H1 (cell line): ENCODE data around the gene GAD2. TPM values are rescaled to one million over a fixed set of nuclear protein-coding genes. Genes with fewer than 3 reads are reported as not detected.

Experiments used
- CTCF ChIA-PET: fragments of 300-600 bp; sonication (Branson Sonifier 250); formaldehyde crosslinking; loops from one replicate; lab custom pipeline; 2021; ENCODE audit not compliant: partially characterized antibody; lab: Charles Lee
- POLR2A ChIA-PET: fragments of 300-600 bp; sonication (Branson Sonifier 250); formaldehyde crosslinking; loops from one replicate; lab custom pipeline; 2021; ENCODE audit warnings: inconsistent platforms; ENCODE audit not compliant: partially characterized antibody; lab: Charles Lee
- DNase-seq, 2 experiments: peaks; one replicate each; pipeline versions ENCODE4 v3.0.0 to v3.0.0-alpha.2; 2010 to 2022; ENCODE audit warnings: low spot score in 2 of 2, low read depth in 1 of 2, mixed read lengths in 1 of 2
- FAIRE-seq: peaks from 2 replicates; lab custom pipeline; 2011; peaks lifted over from hg19 to GRCh38; lab: Jason Lieb, UNC
- H2AFZ ChIP-seq: 2 replicates; pipeline ENCODE4 v1.8.1; 2012; ENCODE audit warnings: low read length, inconsistent platforms
- H2AK5ac ChIP-seq: 2 replicates; pipeline ENCODE4 v1.6.1; 2013; ENCODE audit warnings: low read depth, low read length
- H2BK120ac ChIP-seq: replicated peaks from 2 replicates; pipeline ENCODE3; 2013; ENCODE audit warnings: low read depth, low read length, inconsistent platforms
- H2BK12ac ChIP-seq: 2 replicates; pipeline ENCODE4 v1.6.1; 2013; ENCODE audit warnings: low read depth, low read length
- H2BK15ac ChIP-seq: 2 replicates; pipeline ENCODE4 v1.6.1; 2013; ENCODE audit warnings: low read length
- H2BK20ac ChIP-seq: 2 replicates; pipeline ENCODE4 v1.6.1; 2013; ENCODE audit warnings: low read length
- H2BK5ac ChIP-seq: 2 replicates; pipeline ENCODE4 v1.6.1; 2013; ENCODE audit warnings: low read depth, low read length
- H3K14ac ChIP-seq: 2 replicates; pipeline ENCODE4 v1.6.1; 2013; ENCODE audit warnings: inconsistent platforms; ENCODE audit not compliant: insufficient read length
- H3K18ac ChIP-seq: 2 replicates; pipeline ENCODE4 v1.6.1; 2013; ENCODE audit warnings: low read length; ENCODE audit errors: extremely low read depth
- H3K23ac ChIP-seq: 2 replicates; pipeline ENCODE4 v1.6.1; 2013; ENCODE audit warnings: inconsistent platforms; ENCODE audit not compliant: insufficient read length
- H3K23me2 ChIP-seq: 2 replicates; pipeline ENCODE4 v1.6.1; 2013; ENCODE audit warnings: low read depth, low read length
- H3K27ac ChIP-seq: 2 replicates; pipeline ENCODE4 v1.6.1; 2011; ENCODE audit warnings: low read depth, low read length, inconsistent platforms
- H3K27me3 ChIP-seq, 4 experiments: replicated peaks in 1 of 4; 1 replicate in 1 of 4; 2 replicates in 3 of 4; pipeline versions ENCODE4 v1.6.1 to v1.8.1; 2011 to 2013; ENCODE audit warnings: low read length in 3 of 4, mild to moderate bottlenecking in 3 of 4, inconsistent platforms in 2 of 4, mixed read lengths in 2 of 4, moderate library complexity in 1 of 4; ENCODE audit not compliant: control insufficient read depth in 3 of 4, insufficient read depth in 3 of 4; ENCODE audit errors: extremely low read depth in 1 of 4
- H3K36me3 ChIP-seq, 4 experiments: 2 replicates each; pipeline versions ENCODE4 v1.6.1 to v1.8.1; 2011 to 2013; ENCODE audit warnings: mild to moderate bottlenecking in 4 of 4, low read length in 3 of 4, moderate library complexity in 2 of 4, control low read depth in 1 of 4, inconsistent platforms in 1 of 4; ENCODE audit not compliant: insufficient read depth in 4 of 4, control insufficient read depth in 2 of 4
- H3K4ac ChIP-seq: replicated peaks from 2 replicates; pipeline ENCODE3; 2013; ENCODE audit warnings: low read length, low read depth, mixed read lengths, inconsistent platforms; ENCODE audit not compliant: insufficient read length
- H3K4me1 ChIP-seq, 4 experiments: replicated peaks in 1 of 4; 1 replicate in 1 of 4; 2 replicates in 3 of 4; pipeline versions ENCODE4 v1.6.1 to v1.8.1; 2011 to 2013; ENCODE audit warnings: low read length in 3 of 4, inconsistent platforms in 2 of 4, mixed read lengths in 1 of 4; ENCODE audit not compliant: insufficient read depth in 4 of 4, control insufficient read depth in 3 of 4
- H3K4me2 ChIP-seq, 2 experiments: 2 replicates each; pipeline versions ENCODE4 v1.6.1 to v1.8.1; 2011 to 2013; ENCODE audit warnings: low read depth in 2 of 2, low read length in 2 of 2, control low read depth in 1 of 2, inconsistent platforms in 1 of 2, mild to moderate bottlenecking in 1 of 2; ENCODE audit not compliant: insufficient read depth in 1 of 2
- H3K4me3 ChIP-seq, 4 experiments: fragments of 200-600, 300-600 bp in 1 of 4; sonication (generic), shearing (Covaris generic), sonication (Bioruptor Twin) in 1 of 4; 2 replicates each; pipeline versions ENCODE4 v1.5.1 to v1.8.1; 2011 to 2016; ENCODE audit warnings: low read length in 4 of 4, low read depth in 3 of 4, control low read depth in 2 of 4, inconsistent platforms in 2 of 4, mild to moderate bottlenecking in 2 of 4, mixed read lengths in 1 of 4, moderate library complexity in 1 of 4; ENCODE audit not compliant: insufficient read depth in 2 of 4; ENCODE audit errors: extremely low read depth in 1 of 4
- H3K56ac ChIP-seq: replicated peaks from 2 replicates; pipeline ENCODE3; 2013; ENCODE audit warnings: low read depth, mild to moderate bottlenecking, mixed read lengths, low read length, inconsistent platforms; ENCODE audit not compliant: insufficient read length
- H3K79me1 ChIP-seq: 2 replicates; pipeline ENCODE4 v1.6.1; 2013; ENCODE audit warnings: low read depth, low read length, control low read depth
- H3K79me2 ChIP-seq, 2 experiments: 2 replicates each; pipeline versions ENCODE4 v1.6.1 to v1.8.1; 2012 to 2013; ENCODE audit warnings: low read length in 2 of 2, mild to moderate bottlenecking in 2 of 2, inconsistent platforms in 1 of 2; ENCODE audit not compliant: insufficient read depth in 2 of 2, control insufficient read depth in 1 of 2
- H3K9ac ChIP-seq, 4 experiments: replicated peaks in 1 of 4; 1 replicate in 1 of 4; 2 replicates in 3 of 4; pipeline versions ENCODE4 v1.6.1 to v1.8.1; 2011 to 2013; ENCODE audit warnings: low read depth in 3 of 4, low read length in 3 of 4, control low read depth in 2 of 4, mild to moderate bottlenecking in 2 of 4, moderate library complexity in 2 of 4, inconsistent platforms in 1 of 4; ENCODE audit errors: extremely low read depth in 1 of 4
- H3K9me3 ChIP-seq, 2 experiments: 2 replicates each; pipeline versions ENCODE4 v1.6.1 to v1.8.1; 2012 to 2013; ENCODE audit warnings: mild to moderate bottlenecking in 2 of 2, moderate library complexity in 2 of 2, control low read depth in 1 of 2, inconsistent platforms in 1 of 2, low read depth in 1 of 2, low read length in 1 of 2, mixed read lengths in 1 of 2; ENCODE audit not compliant: insufficient read depth in 2 of 2
- H4K20me1 ChIP-seq, 2 experiments: replicated peaks in 1 of 2; 2 replicates each; pipeline versions ENCODE3 to v1.8.1; 2011 to 2013; ENCODE audit warnings: inconsistent platforms in 2 of 2, low read length in 2 of 2, mild to moderate bottlenecking in 1 of 2; ENCODE audit not compliant: insufficient read depth in 2 of 2, control insufficient read depth in 1 of 2
- H4K5ac ChIP-seq: 2 replicates; pipeline ENCODE4 v1.6.1; 2013; ENCODE audit warnings: low read length, low read depth, mixed read lengths, inconsistent platforms; ENCODE audit not compliant: insufficient read length
- H4K8ac ChIP-seq: 2 replicates; pipeline ENCODE4 v1.8.0; 2013; ENCODE audit warnings: mild to moderate bottlenecking, moderate library complexity, low read length, inconsistent platforms; ENCODE audit not compliant: insufficient read depth; ENCODE audit errors: extremely low read depth
- H4K91ac ChIP-seq: replicated peaks from 2 replicates; pipeline ENCODE3; 2013; ENCODE audit warnings: low read length, mixed read lengths, inconsistent platforms; ENCODE audit not compliant: insufficient read length
- CEBPB ChIP-seq: IDR thresholded peaks from 2 replicates; pipeline ENCODE4 v1.6.1; 2012; ENCODE audit warnings: low read depth, low read length
- EZH2 ChIP-seq: fragments of 200-600 bp; sonication (generic); IDR thresholded peaks from 2 replicates; pipeline ENCODE4 v1.7.1; 2012; ENCODE audit warnings: low read depth, mild to moderate bottlenecking, moderate library complexity, low read length, inconsistent platforms; ENCODE audit not compliant: severe bottlenecking
- HDAC2 ChIP-seq, 2 experiments: fragments of 300-600 bp in 1 of 2; sonication (generic) in 1 of 2; IDR thresholded peaks; 2 replicates each; pipeline ENCODE4 v1.6.1; 2011 to 2012; ENCODE audit warnings: low read depth in 2 of 2, low read length in 2 of 2, mild to moderate bottlenecking in 2 of 2, moderate library complexity in 2 of 2, borderline replicate concordance in 1 of 2, inconsistent platforms in 1 of 2
- MAX ChIP-seq: IDR thresholded peaks from 2 replicates; pipeline ENCODE4 v1.6.1; 2012; ENCODE audit warnings: inconsistent platforms
- SIN3A ChIP-seq, 2 experiments: IDR thresholded peaks in 1 of 2; conservative IDR thresholded peaks in 1 of 2; 2 replicates each; pipeline ENCODE4 v1.6.1; 2011 to 2012; ENCODE audit warnings: low read length in 2 of 2, improper control_type of control experiment in 1 of 2, low read depth in 1 of 2, mild to moderate bottlenecking in 1 of 2
- SP2 ChIP-seq: IDR thresholded peaks from 2 replicates; pipeline ENCODE4 v1.6.1; 2012; ENCODE audit warnings: mild to moderate bottlenecking, low read length, inconsistent platforms
- TBP ChIP-seq: IDR thresholded peaks from 2 replicates; pipeline ENCODE4 v1.6.1; 2011; ENCODE audit warnings: low read depth, low read length, improper control_type of control experiment
- YY1 ChIP-seq: IDR thresholded peaks from 2 replicates; pipeline ENCODE4 v1.6.1; 2011; ENCODE audit warnings: low read depth, mild to moderate bottlenecking, low read length
- WGBS, 2 experiments: shearing (Covaris generic) in 1 of 2; methylation state at CpG; one replicate each; pipeline versions ENCODE4 v1.1.6 to v1.1.7; 2013 to 2015; ENCODE audit warnings: low lambda C conversion rate in 2 of 2, mixed read lengths in 2 of 2, inconsistent platforms in 1 of 2, low coverage in 1 of 2, missing lambda C conversion rate in 1 of 2; ENCODE audit not compliant: insufficient replicate concordance in 2 of 2, insufficient coverage in 1 of 2, insufficient read length in 1 of 2; ENCODE audit errors: extremely low coverage in 1 of 2, missing lambda C conversion rate in 1 of 2; 5-methylcytosine and 5-hydroxymethylcytosine counted together
- polyA plus RNA-seq, 7 experiments: library from polyadenylated mRNA; depleted of rRNA in 3 of 7; stranded (reverse) in 5 of 7; unstranded in 2 of 7; fragments of >200 nt in 5 of 7; fragments of 200-250 nt in 2 of 7; gene quantifications; 1 replicate in 5 of 7; 2 replicates in 1 of 7; 4 replicates in 1 of 7; pipeline versions ENCODE4 v1.2.1 to v1.2.3, GENCODE V29; 2011 to 2013; ENCODE audit warnings: missing spikeins in 2 of 7, mixed read lengths in 2 of 7
- total RNA-seq: library from RNA; stranded (reverse); fragmentation: NEBNext Ultra II Directional; extraction: Animal tissue kit (Norgen Biotek cat#: 25700); gene quantifications from 2 replicates; pipeline ENCODE4 v1.2.1, GENCODE V29; 2021

Gene GAD2
- total and polyA plus RNA-seq, 2 of the 8 experiments (the other 6 are each of a cell fraction or from before 2014, with no cell fraction given) = 0.30 to 0.47 TPM

- H2BK5ac ChIP-seq = peak overlapping the region; percentile 95; the same call in 1 of the 2 replicates
- peak overlapping the region; percentile 93; the same call in 1 of the 2 replicates for H2BK20ac ChIP-seq
- H4K91ac ChIP-seq = peak overlapping the region; percentile 86
- POLR2A ChIA-PET = interaction anchor here (1.3 to 1.5 kb wide), 2 partner anchors 56 to 280 kb away, joined by 3 read pairs; no protein-coding TSS in a partner anchor
- H3K4me3 ChIP-seq = peak overlapping the region; percentile 33 to 68 (median 54); a peak in 7 of 8 replicates
- peak overlapping the region; percentile 89 for H2BK120ac ChIP-seq
- H2BK15ac ChIP-seq = peak overlapping the region; percentile 53; the same call in 1 of the 2 replicates
- peaks cover 0 to 2% of the 10 kb centered on the region in 2 experiments for H4K20me1 ChIP-seq
- peak; percentile 32 for FAIRE-seq
- H3K18ac ChIP-seq = peak overlapping the region; percentile 95
- peaks cover 42% of the 10 kb centered on the region for H3K23me2 ChIP-seq
- H3K27ac ChIP-seq = no peak overlapping the region
- H4K5ac ChIP-seq = peak overlapping the region; percentile 4
- no peaks in the 10 kb centered on the region for H3K79me2 ChIP-seq
- peaks cover 21 to 43% (median 28%) of the 10 kb centered on the region in 4 experiments for H3K4me1 ChIP-seq
- peaks cover 71 to 95% (median 90%) of the 10 kb centered on the region in 4 experiments for H3K27me3 ChIP-seq
- H3K79me1 ChIP-seq = no peaks in the 10 kb centered on the region
- CTCF ChIA-PET = interaction anchor here (0.6 to 1.3 kb wide), 2 partner anchors 15 to 457 kb away, joined by 4 to 5 read pairs; no protein-coding TSS in a partner anchor
- H3K4me2 ChIP-seq = peak overlapping the region; percentile 92 to 98
- no peaks in the 10 kb centered on the region for H3K9me3 ChIP-seq
- H3K9ac ChIP-seq = no peak overlapping the region; a peak in 2 of 7 replicates
- no peak overlapping the region for H2AFZ ChIP-seq
- no peak overlapping the region; the same call in 1 of the 2 replicates for H2AK5ac ChIP-seq
- H3K56ac ChIP-seq = peak overlapping the region; percentile 32
- WGBS, 2 experiments = 2% methylated on average over 34 of the region's 34 CpGs; no CpG with 5 or more reads in 1 of the 2 experiments
- H3K36me3 ChIP-seq = no peaks in the 10 kb centered on the region
- H4K8ac ChIP-seq = no peak overlapping the region
- peak overlapping the region; percentile 40 for H3K4ac ChIP-seq
- peak in 1 of 2 experiments; percentile 70 for DNase-seq
- peak overlapping the region; percentile 92; the same call in 1 of the 2 replicates for H2BK12ac ChIP-seq
- no peak overlapping the region for H3K14ac ChIP-seq
- no peak overlapping the region for H3K23ac ChIP-seq
- 0 out of 2 replicates have a peak, but pooled peaks have one; percentile 9 for TF ChIP-seq TBP
- no peak for TF ChIP-seq SP2
- TF ChIP-seq YY1 = 0 out of 2 replicates have a peak, but pooled peaks have one; percentile 55
- TF ChIP-seq CEBPB = no peak
- TF ChIP-seq EZH2 = peak; percentile 38
- TF ChIP-seq SIN3A (conservative IDR thresholded peaks at IDR 0.05 in 1 of 2, IDR thresholded peaks at IDR 0.05 in 1 of 2; ENCODE audit: low read depth in 1 of 2, low read length in 2 of 2) = peak; percentile 17 to 31; a peak in 2 of 4 replicates
- TF ChIP-seq HDAC2 (IDR thresholded peaks at IDR 0.05; ENCODE audit: borderline replicate concordance in 1 of 2, low read depth in 2 of 2, low read length in 2 of 2) = 0 out of 4 replicates have a peak, but pooled peaks of 1 of the 2 experiments have one; percentile 6
- TF ChIP-seq MAX = no peak
These were observed 1.8 kb upstream of the GAD2 start for GRCh38 chr10:26214551-26215395.
